MM.1S (cell line): ENCODE measurements around the gene FAM3D.

Source experiments
- DNase-seq: peaks from one replicate; pipeline ENCODE4 v3.0.0-alpha.2; 2015
- H2AFZ ChIP-seq: fragments of 300-600 bp; sonication (generic); 2 replicates; pipeline ENCODE4 v1.6.0; 2016; ENCODE audit warnings: antibody characterized with exemption, low read length
- H3F3A ChIP-seq: fragments of 300-600 bp; sonication (generic); 2 replicates; pipeline ENCODE4 v1.6.1; 2016; ENCODE audit warnings: mild to moderate bottlenecking, antibody characterized with exemption, low read length, moderate library complexity, mixed read lengths; ENCODE audit not compliant: insufficient read depth
- H3K27ac ChIP-seq: fragments of 300-600 bp; sonication (generic); 2 replicates; pipeline ENCODE4 v1.5.1; 2016; ENCODE audit warnings: mild to moderate bottlenecking, low read length
- H3K27me3 ChIP-seq: fragments of 300-600 bp; sonication (generic); replicated peaks from 2 replicates; pipeline ENCODE4 v1.6.0; 2016; ENCODE audit warnings: low read length; ENCODE audit not compliant: insufficient read depth
- H3K36me3 ChIP-seq: fragments of 300-600 bp; sonication (generic); replicated peaks from 2 replicates; pipeline ENCODE4 v1.6.1; 2016; ENCODE audit warnings: mild to moderate bottlenecking, low read length, mixed read lengths; ENCODE audit not compliant: insufficient read depth
- H3K4me1 ChIP-seq: fragments of 300-600 bp; sonication (generic); 2 replicates; pipeline ENCODE4 v1.6.1; 2016; ENCODE audit warnings: low read length, mixed read lengths
- H3K4me2 ChIP-seq: fragments of 300-600 bp; sonication (generic); 2 replicates; pipeline ENCODE4 v1.6.0; 2016; ENCODE audit warnings: low read depth, low read length
- H3K4me3 ChIP-seq: fragments of 300-600 bp; sonication (generic); 2 replicates; pipeline ENCODE4 v1.5.1; 2016; ENCODE audit warnings: low read length, mixed read lengths
- H3K79me2 ChIP-seq: fragments of 300-600 bp; sonication (generic); 2 replicates; pipeline ENCODE4 v1.6.1; 2016; ENCODE audit warnings: mixed run types, low read length, mixed read lengths
- H3K9ac ChIP-seq: fragments of 300-600 bp; sonication (generic); 2 replicates; pipeline ENCODE4 v1.6.1; 2016; ENCODE audit warnings: low read length, mixed read lengths
- H3K9me2 ChIP-seq: fragments of 300-600 bp; sonication (generic); replicated peaks from 2 replicates; pipeline ENCODE4 v1.6.1; 2016; ENCODE audit warnings: mild to moderate bottlenecking, low read length, mixed read lengths; ENCODE audit not compliant: insufficient read depth
- H3K9me3 ChIP-seq: fragments of 300-600 bp; sonication (generic); replicated peaks from 2 replicates; pipeline ENCODE4 v1.6.1; 2016; ENCODE audit warnings: mild to moderate bottlenecking, low read length, mixed read lengths; ENCODE audit not compliant: insufficient read depth
- H4K20me1 ChIP-seq: fragments of 300-600 bp; sonication (generic); 2 replicates; pipeline ENCODE4 v1.6.1; 2016; ENCODE audit warnings: mild to moderate bottlenecking, low read length, moderate library complexity, mixed read lengths; ENCODE audit not compliant: insufficient read depth
- EZH2 ChIP-seq: fragments of 300-600 bp; sonication (generic); optimal IDR thresholded peaks from 2 replicates; pipeline ENCODE3; 2017; ENCODE audit warnings: low read depth, mild to moderate bottlenecking, antibody characterized with exemption, low read length, mixed read lengths
- EZH2phosphoT487 ChIP-seq: fragments of 300-600 bp; sonication (generic); IDR thresholded peaks from 2 replicates; pipeline ENCODE4 v1.6.1; 2018; ENCODE audit warnings: antibody characterized with exemption, low read length
- TF ChIP-seq, protein P1 (sequence below): fragments of 300-600 bp; sonication (generic); IDR thresholded peaks from 2 replicates; pipeline ENCODE4 v1.5.1; 2016; ENCODE audit warnings: antibody characterized with exemption, low read length, mixed read lengths

Gene FAM3D

DNA sequence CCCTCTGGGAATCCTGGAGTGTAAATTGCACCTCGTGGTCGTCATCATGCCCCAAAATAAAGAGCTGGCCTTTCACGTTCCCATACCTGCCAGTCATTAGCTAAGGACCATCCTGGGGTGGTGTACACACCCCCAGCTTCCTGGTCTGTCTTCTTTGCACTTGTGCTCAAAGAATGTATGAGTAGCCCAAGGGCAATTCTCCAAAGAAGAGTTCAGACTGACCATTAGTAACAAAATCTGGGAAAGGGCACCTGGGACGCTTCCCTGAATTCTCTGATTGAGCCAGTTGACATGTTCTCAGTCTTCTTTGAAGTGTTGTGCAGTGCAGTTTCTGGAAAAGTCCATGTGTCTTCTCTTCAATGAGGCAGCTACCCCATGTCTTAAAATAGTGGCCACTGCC is 34.8 kb downstream of the FAM3D start:
- TF ChIP-seq, protein P1, sequence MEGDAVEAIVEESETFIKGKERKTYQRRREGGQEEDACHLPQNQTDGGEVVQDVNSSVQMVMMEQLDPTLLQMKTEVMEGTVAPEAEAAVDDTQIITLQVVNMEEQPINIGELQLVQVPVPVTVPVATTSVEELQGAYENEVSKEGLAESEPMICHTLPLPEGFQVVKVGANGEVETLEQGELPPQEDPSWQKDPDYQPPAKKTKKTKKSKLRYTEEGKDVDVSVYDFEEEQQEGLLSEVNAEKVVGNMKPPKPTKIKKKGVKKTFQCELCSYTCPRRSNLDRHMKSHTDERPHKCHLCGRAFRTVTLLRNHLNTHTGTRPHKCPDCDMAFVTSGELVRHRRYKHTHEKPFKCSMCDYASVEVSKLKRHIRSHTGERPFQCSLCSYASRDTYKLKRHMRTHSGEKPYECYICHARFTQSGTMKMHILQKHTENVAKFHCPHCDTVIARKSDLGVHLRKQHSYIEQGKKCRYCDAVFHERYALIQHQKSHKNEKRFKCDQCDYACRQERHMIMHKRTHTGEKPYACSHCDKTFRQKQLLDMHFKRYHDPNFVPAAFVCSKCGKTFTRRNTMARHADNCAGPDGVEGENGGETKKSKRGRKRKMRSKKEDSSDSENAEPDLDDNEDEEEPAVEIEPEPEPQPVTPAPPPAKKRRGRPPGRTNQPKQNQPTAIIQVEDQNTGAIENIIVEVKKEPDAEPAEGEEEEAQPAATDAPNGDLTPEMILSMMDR: no peak
- no peak for TF ChIP-seq EZH2phosphoT487
- no peak for TF ChIP-seq EZH2
- Histone ChIP-seq H3K79me2 (no peaks in the 10 kb centered on the region), H3F3A (no peaks in the 10 kb centered on the region), H3K9me3 (no peaks in the 10 kb centered on the region), H3K9ac (no peak overlapping the region), H2AFZ (no peak overlapping the region), H4K20me1 (no peaks in the 10 kb centered on the region), H3K4me3 (no peak overlapping the region), H3K4me1 (no peaks in the 10 kb centered on the region), H3K9me2 (no peaks in the 10 kb centered on the region), H3K27ac (no peak overlapping the region), H3K4me2 (no peak overlapping the region), H3K27me3 (no peaks in the 10 kb centered on the region), H3K36me3 (no peaks in the 10 kb centered on the region)
- DNase-seq: no peak

DNA sequence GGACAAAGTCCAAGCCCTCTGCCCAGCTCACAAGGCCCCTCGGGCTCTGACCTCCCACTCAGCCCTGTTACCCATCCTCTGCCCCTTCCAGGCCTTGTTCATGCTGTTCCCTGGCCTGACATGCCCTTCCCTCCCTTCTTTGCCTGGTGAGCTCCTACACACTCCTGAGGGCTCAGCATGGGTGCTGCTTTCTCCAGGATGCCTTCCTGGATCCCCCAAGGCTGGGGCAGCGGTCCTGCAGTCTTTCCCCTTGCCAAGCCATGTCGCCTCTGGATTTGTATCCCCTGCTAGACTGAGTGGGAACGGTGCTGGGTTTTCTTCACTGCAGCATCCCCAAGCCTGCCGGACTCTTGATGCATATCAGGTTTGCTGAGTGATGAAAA is 35.9 kb downstream of the FAM3D start:
- H3K4me2 ChIP-seq: no peak overlapping the region
- no peaks in the 10 kb centered on the region for H3K27me3 ChIP-seq
- no peaks in the 10 kb centered on the region for H4K20me1 ChIP-seq
- H3K9ac ChIP-seq: no peak overlapping the region
- no peak overlapping the region for H3K4me3 ChIP-seq
- TF ChIP-seq EZH2phosphoT487: no peak
- TF ChIP-seq EZH2: no peak
- TF ChIP-seq, protein P1: no peak
- DNase-seq: no peak
- H2AFZ ChIP-seq: no peak overlapping the region
- no peaks in the 10 kb centered on the region for H3K36me3 ChIP-seq
- H3F3A ChIP-seq: no peaks in the 10 kb centered on the region
- H3K79me2 ChIP-seq: no peaks in the 10 kb centered on the region
- no peaks in the 10 kb centered on the region for H3K9me3 ChIP-seq
- H3K27ac ChIP-seq: no peak overlapping the region
- H3K4me1 ChIP-seq: no peaks in the 10 kb centered on the region
- H3K9me2 ChIP-seq: no peaks in the 10 kb centered on the region

DNA sequence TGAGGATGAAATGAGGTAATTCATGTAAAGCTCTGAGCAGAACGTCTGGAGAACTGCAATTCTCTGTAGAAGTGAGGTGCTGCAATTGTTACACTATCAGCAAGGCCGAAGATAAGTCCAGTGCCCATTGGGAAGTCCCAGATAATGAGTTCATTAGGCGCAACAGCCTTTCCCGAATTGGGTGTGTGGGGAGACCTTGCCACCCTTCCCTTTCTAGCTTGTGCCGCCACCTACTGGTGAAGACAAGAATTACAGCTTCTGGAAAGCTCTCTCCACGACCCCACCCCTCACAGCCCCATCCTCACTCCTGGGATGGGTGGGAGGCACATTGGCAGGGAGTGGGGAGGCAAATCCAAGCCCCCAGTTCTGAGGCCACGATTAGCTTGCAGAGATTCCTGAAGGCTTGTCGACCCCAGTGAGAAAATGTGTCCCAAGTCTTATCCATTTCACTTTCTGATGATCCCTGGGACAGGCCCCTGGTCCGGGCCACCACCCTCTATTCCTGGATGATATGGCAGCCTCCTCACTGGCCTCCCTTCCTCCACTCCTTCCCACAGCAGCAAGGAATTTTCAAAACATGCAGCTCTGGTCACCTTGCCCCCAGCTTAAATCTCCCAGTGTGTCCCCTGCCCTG is 36.4 kb downstream of the FAM3D start:
- no peak overlapping the region for H2AFZ ChIP-seq
- H3F3A ChIP-seq: no peaks in the 10 kb centered on the region
- H3K9me3 ChIP-seq: no peaks in the 10 kb centered on the region
- no peaks in the 10 kb centered on the region for H4K20me1 ChIP-seq
- H3K4me2 ChIP-seq: no peak overlapping the region
- H3K9ac ChIP-seq: no peak overlapping the region
- no peaks in the 10 kb centered on the region for H3K27me3 ChIP-seq
- no peaks in the 10 kb centered on the region for H3K36me3 ChIP-seq
- H3K27ac ChIP-seq: no peak overlapping the region
- TF ChIP-seq, protein P1: peak; percentile 92
- no peak for TF ChIP-seq EZH2
- no peak for TF ChIP-seq EZH2phosphoT487
- no peak overlapping the region for H3K4me3 ChIP-seq
- no peaks in the 10 kb centered on the region for H3K79me2 ChIP-seq
- no peaks in the 10 kb centered on the region for H3K4me1 ChIP-seq
- H3K9me2 ChIP-seq: no peaks in the 10 kb centered on the region
- DNase-seq: peak; percentile 48
